ENCODE data around the gene ZC3H15. TPM values are rescaled to one million over a fixed set of nuclear protein-coding genes. Genes with fewer than 3 reads are reported as not detected.
A peak's percentile ranks its signal among the peaks of the same experiment; 100 is the strongest.

ZC3H15 gene
- polyA plus RNA-seq, 2 of the 4 experiments (the other 2 are of a cell fraction), result 99.2 to 191 TPM

- peak overlapping the region; percentile 77 to 92 for H3K27ac ChIP-seq
- ATAC-seq, result no peak
- H3K4me1 ChIP-seq, result peaks cover 26% of the 10 kb centered on the region
- WGBS (ENCODE audit: missing lambda C conversion rate), result 4% methylated on average over 10 of the region's 10 CpGs
- TF ChIP-seq POLR2A (IDR thresholded peaks at IDR 0.05; ENCODE audit: low read length), result no peak
- TF ChIP-seq BHLHE40 (IDR thresholded peaks at IDR 0.05; ENCODE audit: low read depth, low read length), result peak; percentile 57; the same call in 1 of the 2 replicates
- DNase-seq (ENCODE audit: low read depth in 1 of 2, low spot score in 1 of 2), result no peak
- ChIA-PET CTCF (interaction anchor here (0.6 to 1.3 kb wide), 4 partner anchors 14 to 388 kb away, joined by 3 to 4 read pairs (median 3); no protein-coding TSS in a partner anchor), POLR2A (interaction anchor here (0.6 to 2.5 kb wide), 7 partner anchors 10 to 709 kb away, joined by 3 to 20 read pairs (median 4); partner anchors contain the start of gene ITGAV)
- peak overlapping the region; percentile 84 for H3K4me3 ChIP-seq
- no peak for FAIRE-seq
- no peaks in the 10 kb centered on the region for H3K9me3 ChIP-seq
- H3K4me2 ChIP-seq, result peak overlapping the region; percentile 93
Observed at GRCh38 chr2:186485576-186485870, 537 bp upstream of the ZC3H15 start.

DNA sequence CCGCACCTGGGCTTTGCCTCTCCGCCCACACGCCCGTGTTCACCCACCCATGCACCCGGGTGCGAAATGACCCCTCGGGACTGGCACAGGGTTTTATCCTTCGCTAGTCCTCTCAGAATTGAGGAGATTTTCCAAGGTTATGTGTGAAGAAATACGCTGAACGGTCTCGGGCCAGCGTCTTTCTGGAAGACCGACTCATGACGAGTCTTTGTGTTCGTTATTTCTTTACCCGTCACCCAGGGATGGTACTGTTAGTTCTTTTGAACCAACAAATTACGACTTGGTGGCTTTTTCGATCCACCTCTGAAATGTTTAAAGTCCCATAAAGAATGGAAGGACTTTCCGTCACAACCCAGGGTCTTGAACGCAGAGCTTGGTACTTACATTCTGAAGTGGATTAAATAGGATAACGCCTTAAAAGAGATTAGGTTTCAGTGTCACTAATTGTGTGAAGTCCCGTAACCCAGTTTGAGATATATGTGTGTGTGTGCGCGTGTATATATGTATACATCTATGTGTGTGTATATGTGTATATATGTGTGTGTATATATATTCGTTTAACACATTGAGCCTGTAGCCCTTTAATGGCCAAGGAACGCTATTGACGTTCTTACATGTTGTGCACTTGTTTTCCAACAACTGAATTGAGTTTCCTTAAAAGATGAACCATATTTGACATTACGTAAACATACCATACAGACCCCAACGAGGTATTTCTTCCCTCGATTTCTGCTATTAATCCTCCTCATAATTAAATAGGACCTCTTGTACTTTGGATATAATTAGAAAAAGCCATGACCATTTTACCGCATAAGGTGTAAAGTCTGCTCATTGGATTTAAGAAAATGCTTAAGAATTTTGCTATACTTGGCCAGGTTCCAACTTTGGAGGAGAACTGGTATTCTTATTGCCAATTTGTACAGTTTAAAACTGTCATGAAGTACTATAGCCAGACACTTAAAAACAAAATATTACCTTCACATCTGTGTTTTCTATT, 889 bp downstream of the ZC3H15 start:
- ChIA-PET POLR2A (interaction anchor here (0.9 to 2.5 kb wide), 6 partner anchors 9 to 155 kb away, joined by 3 to 20 read pairs (median 4); partner anchors contain the start of gene ITGAV), CTCF (interaction anchor here (1.2 kb wide), 1 partner anchor 16 kb away, joined by 4 read pairs; no protein-coding TSS in a partner anchor)
- peak; percentile 2 to 8; a peak in 2 of 6 replicates for ATAC-seq
- Histone ChIP-seq H3K9me3 (no peaks in the 10 kb centered on the region), H3K4me1 (peaks cover 26% of the 10 kb centered on the region), H3K4me2 (peak overlapping the region; percentile 74), H3K4me3 (peak overlapping the region; percentile 84), H3K27ac (peak overlapping the region; percentile 77 to 92)
- TF ChIP-seq CTCF (IDR thresholded peaks at IDR 0.05) (no peak), ATOH8 (CRISPR knock-in tag; IDR thresholded peaks at IDR 0.05; ENCODE audit: low read depth) (no peak), CBX2 (IDR thresholded peaks at IDR 0.05; ENCODE audit: borderline replicate concordance, low read depth) (no peak), NFE2L2 (conservative IDR thresholded peaks at IDR 0.05; ENCODE audit: low read length) (no peak), NPAS2 (CRISPR knock-in tag; IDR thresholded peaks at IDR 0.05; ENCODE audit: borderline replicate concordance) (no peak)
- TF ChIP-seq, protein P1, sequence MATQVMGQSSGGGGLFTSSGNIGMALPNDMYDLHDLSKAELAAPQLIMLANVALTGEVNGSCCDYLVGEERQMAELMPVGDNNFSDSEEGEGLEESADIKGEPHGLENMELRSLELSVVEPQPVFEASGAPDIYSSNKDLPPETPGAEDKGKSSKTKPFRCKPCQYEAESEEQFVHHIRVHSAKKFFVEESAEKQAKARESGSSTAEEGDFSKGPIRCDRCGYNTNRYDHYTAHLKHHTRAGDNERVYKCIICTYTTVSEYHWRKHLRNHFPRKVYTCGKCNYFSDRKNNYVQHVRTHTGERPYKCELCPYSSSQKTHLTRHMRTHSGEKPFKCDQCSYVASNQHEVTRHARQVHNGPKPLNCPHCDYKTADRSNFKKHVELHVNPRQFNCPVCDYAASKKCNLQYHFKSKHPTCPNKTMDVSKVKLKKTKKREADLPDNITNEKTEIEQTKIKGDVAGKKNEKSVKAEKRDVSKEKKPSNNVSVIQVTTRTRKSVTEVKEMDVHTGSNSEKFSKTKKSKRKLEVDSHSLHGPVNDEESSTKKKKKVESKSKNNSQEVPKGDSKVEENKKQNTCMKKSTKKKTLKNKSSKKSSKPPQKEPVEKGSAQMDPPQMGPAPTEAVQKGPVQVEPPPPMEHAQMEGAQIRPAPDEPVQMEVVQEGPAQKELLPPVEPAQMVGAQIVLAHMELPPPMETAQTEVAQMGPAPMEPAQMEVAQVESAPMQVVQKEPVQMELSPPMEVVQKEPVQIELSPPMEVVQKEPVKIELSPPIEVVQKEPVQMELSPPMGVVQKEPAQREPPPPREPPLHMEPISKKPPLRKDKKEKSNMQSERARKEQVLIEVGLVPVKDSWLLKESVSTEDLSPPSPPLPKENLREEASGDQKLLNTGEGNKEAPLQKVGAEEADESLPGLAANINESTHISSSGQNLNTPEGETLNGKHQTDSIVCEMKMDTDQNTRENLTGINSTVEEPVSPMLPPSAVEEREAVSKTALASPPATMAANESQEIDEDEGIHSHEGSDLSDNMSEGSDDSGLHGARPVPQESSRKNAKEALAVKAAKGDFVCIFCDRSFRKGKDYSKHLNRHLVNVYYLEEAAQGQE (IDR thresholded peaks at IDR 0.05), result peak; percentile 12; the same call in 1 of the 2 replicates
- no peak for FAIRE-seq
- peak in 1 of 2 experiments; percentile 12 for DNase-seq (ENCODE audit: low read depth in 1 of 2, low spot score in 1 of 2)
- 1% methylated on average over 31 of the region's 31 CpGs for WGBS (ENCODE audit: missing lambda C conversion rate)

DNA sequence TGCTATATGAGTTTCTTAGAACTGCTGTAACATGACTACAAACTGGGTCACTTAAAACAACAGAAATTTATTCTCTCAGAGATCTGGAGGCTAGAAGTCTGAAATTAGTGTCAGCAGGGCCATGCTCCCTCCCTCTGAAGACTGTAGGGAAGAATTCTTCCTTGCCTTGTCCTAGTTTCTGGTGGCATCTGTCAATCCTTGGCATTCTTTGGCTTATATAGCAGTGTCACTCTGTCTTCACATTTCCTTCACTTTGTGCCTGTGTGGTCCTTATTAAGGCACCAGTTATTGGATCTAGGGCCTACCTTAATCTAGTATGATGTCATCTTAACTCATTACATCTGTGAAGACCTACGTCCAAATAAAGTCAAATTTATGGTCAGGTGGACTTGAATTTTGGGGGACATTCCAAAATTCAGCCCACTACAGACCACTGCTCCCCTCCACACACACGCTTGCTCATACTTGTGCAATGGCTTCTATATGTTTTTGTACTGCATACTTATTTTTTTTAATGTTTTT, 7.6 kb downstream of the ZC3H15 start:
- POLR2A ChIA-PET, result interaction anchor here (0.5 kb wide), 1 partner anchor 148 kb away, joined by 4 read pairs; no protein-coding TSS in a partner anchor
- TF ChIP-seq ZFP36 (IDR thresholded peaks at IDR 0.05; ENCODE audit: borderline replicate concordance, partially characterized antibody) (no peak), POLR2AphosphoS2 (conservative IDR thresholded peaks at IDR 0.05; ENCODE audit: low read length) (no peak), MAZ (IDR thresholded peaks at IDR 0.05; ENCODE audit: borderline replicate concordance, low read depth, low read length) (no peak), CHD4 (IDR thresholded peaks at IDR 0.05; ENCODE audit: borderline replicate concordance) (no peak), FOXS1 (CRISPR knock-in tag; IDR thresholded peaks at IDR 0.05) (no peak)
- CTCF ChIA-PET, result interaction anchor here (1.7 to 2.4 kb wide), 2 partner anchors 10 to 148 kb away, joined by 10 read pairs; no protein-coding TSS in a partner anchor

More for the DNA sequence above, 7.6 kb downstream of the ZC3H15 start:
- Histone ChIP-seq H3K4me2 (no peak overlapping the region), H3K9me3 (no peaks in the 10 kb centered on the region), H3K27ac (no peak overlapping the region), H3K4me3 (no peak overlapping the region), H3K4me1 (peaks cover 13% of the 10 kb centered on the region; the same call in 2 of the 3 replicates)
- WGBS (ENCODE audit: missing lambda C conversion rate), result 94% methylated on average over 2 of the region's 2 CpGs
- DNase-seq (ENCODE audit: low read depth in 1 of 2, low spot score in 1 of 2), result no peak
- no peak for FAIRE-seq
- no peak for ATAC-seq

All from A549 (cell line).